HEK293 (cell line): ENCODE data around the gene FIGNL2.

ENCODE experiments used
- KLF9 ChIP-seq: fragments of 450-650 bp; formaldehyde crosslinking; IDR thresholded peaks from 2 replicates; pipeline ENCODE4 v1.5.1; 2016; ENCODE audit warnings: missing biosample characterization, missing genetic modification characterization, low read depth
- SALL2 ChIP-seq: fragments of 450-650 bp; formaldehyde crosslinking; IDR thresholded peaks from 2 replicates; pipeline ENCODE4 v1.5.0; 2017; ENCODE audit warnings: missing biosample characterization, mild to moderate bottlenecking, missing genetic modification characterization, borderline replicate concordance
- TCF7L2 ChIP-seq: IDR thresholded peaks from 2 replicates; pipeline ENCODE4 v1.6.1; 2011; ENCODE audit warnings: low read depth, mild to moderate bottlenecking, inconsistent platforms, low read length, moderate library complexity, borderline replicate concordance
- ZBTB7A ChIP-seq: fragments of 450-650 bp; formaldehyde crosslinking; IDR thresholded peaks from 2 replicates; pipeline ENCODE4 v1.5.1; 2016; ENCODE audit warnings: low read depth, missing biosample characterization, missing genetic modification characterization
- ZNF121 ChIP-seq: fragments of 450-650 bp; formaldehyde crosslinking; IDR thresholded peaks from 2 replicates; pipeline ENCODE4 v1.5.1; 2016; ENCODE audit warnings: missing biosample characterization, missing genetic modification characterization
- ZNF274 ChIP-seq, 2 experiments: fragments of 200-500 bp in 1 of 2; fragments of 450-650 bp in 1 of 2; sonication (Bioruptor generic) in 1 of 2; formaldehyde crosslinking in 1 of 2; IDR thresholded peaks; 2 replicates each; pipeline versions ENCODE4 v1.5.1 to v1.6.1; 2014 to 2016; ENCODE audit warnings: borderline replicate concordance in 1 of 2, inconsistent platforms in 1 of 2, low read length in 1 of 2, missing biosample characterization in 1 of 2, missing genetic modification characterization in 1 of 2
- ZNF623 ChIP-seq: fragments of 450-650 bp; formaldehyde crosslinking; IDR thresholded peaks from 2 replicates; pipeline ENCODE4 v1.5.1; 2016; ENCODE audit warnings: missing biosample characterization, missing genetic modification characterization
- ZNF837 ChIP-seq: fragments of 450-650 bp; formaldehyde crosslinking; IDR thresholded peaks from 2 replicates; pipeline ENCODE4 v1.5.1; 2016; ENCODE audit warnings: missing biosample characterization, missing genetic modification characterization
- ZSCAN23 ChIP-seq: fragments of 450-650 bp; formaldehyde crosslinking; IDR thresholded peaks from 2 replicates; pipeline ENCODE4 v1.5.1; 2016; ENCODE audit warnings: missing biosample characterization, missing genetic modification characterization

GRCh38 chr12:51890511-51891171, 42.1 kb upstream of the FIGNL2 start:
- no peak for TF ChIP-seq ZNF274 (IDR thresholded peaks at IDR 0.05; ENCODE audit: low read length)
- no peak for TF ChIP-seq ZNF274 (tag by site-specific recombination; IDR thresholded peaks at IDR 0.05; ENCODE audit: borderline replicate concordance)
- no peak for TF ChIP-seq ZNF121 (tag by site-specific recombination)
- TF ChIP-seq ZNF837 (tag by site-specific recombination): no peak
- no peak for TF ChIP-seq ZSCAN23 (tag by site-specific recombination)
- TF ChIP-seq SALL2 (tag by site-specific recombination): no peak
- TF ChIP-seq ZBTB7A (tag by site-specific recombination): no peak
- no peak for TF ChIP-seq ZNF623 (tag by site-specific recombination)
- no peak for TF ChIP-seq KLF9
- TF ChIP-seq TCF7L2: no peak
